ENCODE data around the gene IMMP2L.
"Not testable (repeated sequence)": the region's sequence is repeated elsewhere in the genome, so short reads cannot be mapped to it uniquely, and the experiment has no call there.

The IMMP2L gene

GRCh38 chr7:111329367-111330234, 232.7 kb downstream of the IMMP2L start:
- DNase-seq = no peak

GRCh38 chr7:111328487-111328886, 233.8 kb downstream of the IMMP2L start:
- no peak for DNase-seq

GRCh38 chr7:111324776-111325175, 237.5 kb downstream of the IMMP2L start:
- DNase-seq = no peak

GRCh38 chr7:111324228-111324627, 238.1 kb downstream of the IMMP2L start:
- no peak for DNase-seq

- DNase-seq = not testable (repeated sequence)
Observed at GRCh38 chr7:111323670-111324069, 238.6 kb downstream of the IMMP2L start.

- no peak for DNase-seq
Observed at GRCh38 chr7:111320133-111320532, 242.2 kb downstream of the IMMP2L start.

- DNase-seq = no peak
Observed at GRCh38 chr7:111312966-111313365, 249.3 kb downstream of the IMMP2L start.

- no peak for DNase-seq
Observed at GRCh38 chr7:111308691-111309090, 253.6 kb downstream of the IMMP2L start.

- DNase-seq = no peak
Observed at GRCh38 chr7:111301891-111302290, 260.4 kb downstream of the IMMP2L start.

- no peak for DNase-seq
Observed at GRCh38 chr7:111294494-111294893, 267.8 kb downstream of the IMMP2L start.

- DNase-seq = peak; percentile 42
Observed at GRCh38 chr7:111292026-111292470, 270.2 kb downstream of the IMMP2L start.

- DNase-seq = no peak
Observed at GRCh38 chr7:111290982-111291381, 271.3 kb downstream of the IMMP2L start.

GRCh38 chr7:111290419-111290818, 271.9 kb downstream of the IMMP2L start:
- peak; percentile 4 for DNase-seq

GRCh38 chr7:111288441-111288840, 273.9 kb downstream of the IMMP2L start:
- DNase-seq = not testable (repeated sequence)

GRCh38 chr7:111282626-111283025, 279.7 kb downstream of the IMMP2L start:
- no peak for DNase-seq

GRCh38 chr7:111274857-111275256, 287.4 kb downstream of the IMMP2L start:
- DNase-seq = peak; percentile 76

- no peak for DNase-seq
Observed at GRCh38 chr7:111272092-111272491, 290.2 kb downstream of the IMMP2L start.

- DNase-seq = not testable (repeated sequence)
Observed at GRCh38 chr7:111270794-111271193, 291.5 kb downstream of the IMMP2L start.

- no peak for DNase-seq
Observed at GRCh38 chr7:111268941-111269340, 293.4 kb downstream of the IMMP2L start.

GRCh38 chr7:111266613-111267012, 295.7 kb downstream of the IMMP2L start:
- DNase-seq = peak; percentile 78

- no peak for DNase-seq
Observed at GRCh38 chr7:111265394-111265793, 296.9 kb downstream of the IMMP2L start.

- no peak for DNase-seq
Observed at GRCh38 chr7:111264981-111265380, 297.3 kb downstream of the IMMP2L start.

GRCh38 chr7:111264111-111264868, 298.0 kb downstream of the IMMP2L start:
- DNase-seq = no peak
